Measurements from ENCODE around the gene HSPG2. TPM values are rescaled to one million over a fixed set of nuclear protein-coding genes. Genes with fewer than 3 reads are reported as not detected.

The HSPG2 gene
- total and polyA plus RNA-seq, 2 of the 8 experiments (the other 6 are each of a cell fraction or from before 2014, with no cell fraction given) = 17.8 to 111 TPM

DNA sequence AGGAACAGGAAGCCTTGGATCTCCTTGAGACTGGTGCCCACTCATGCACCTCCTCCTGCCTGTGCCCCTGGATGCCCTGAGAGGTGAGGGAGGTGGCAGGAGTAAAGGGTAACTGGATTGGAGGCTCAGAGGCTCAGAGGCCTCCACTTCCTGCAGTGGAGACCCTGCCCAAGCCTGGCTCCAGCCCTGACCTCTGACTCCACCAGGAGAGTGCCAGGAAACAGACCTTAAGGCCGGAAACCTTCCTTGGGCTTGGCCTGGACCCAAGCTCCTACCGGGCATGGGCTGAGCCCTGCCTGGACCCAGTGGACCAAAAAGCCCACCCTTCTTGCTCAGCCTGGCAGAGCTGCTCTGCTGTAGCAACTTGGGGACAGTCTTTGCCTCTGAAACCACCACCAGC is 24.7 kb upstream of the HSPG2 start:
- H3K56ac ChIP-seq (replicated peaks; ENCODE audit: insufficient read length, low read depth, low read length) = no peak overlapping the region
- H2AK5ac ChIP-seq (ENCODE audit: low read depth, low read length) = no peak overlapping the region
- H2BK5ac ChIP-seq (ENCODE audit: low read depth, low read length) = no peak overlapping the region
- H3K9me3 ChIP-seq (ENCODE audit: insufficient read depth in 2 of 2, low read depth in 1 of 2, low read length in 1 of 2) = no peaks in the 10 kb centered on the region
- H3K23me2 ChIP-seq (ENCODE audit: low read depth, low read length) = no peaks in the 10 kb centered on the region
- no peak overlapping the region for H2BK15ac ChIP-seq (ENCODE audit: low read length)
- H3K4me3 ChIP-seq (ENCODE audit: extremely low read depth in 1 of 4, insufficient read depth in 2 of 4, low read depth in 3 of 4, low read length in 4 of 4) = no peak overlapping the region
- DNase-seq (ENCODE audit: low read depth in 1 of 2, low spot score in 2 of 2) = no peak
- H4K8ac ChIP-seq (ENCODE audit: extremely low read depth, insufficient read depth, low read length) = 0 out of 2 replicates have a peak overlapping the region, but pooled peaks have one; percentile 16
- no peak overlapping the region for H4K5ac ChIP-seq (ENCODE audit: insufficient read length, low read depth, low read length)
- H2AFZ ChIP-seq (ENCODE audit: low read length) = no peak overlapping the region
- H2BK20ac ChIP-seq (ENCODE audit: low read length) = no peak overlapping the region
- no peak overlapping the region for H3K27ac ChIP-seq (ENCODE audit: low read depth, low read length)
- H3K79me2 ChIP-seq (ENCODE audit: control insufficient read depth in 1 of 2, insufficient read depth in 2 of 2, low read length in 2 of 2) = no peaks in the 10 kb centered on the region
- H3K27me3 ChIP-seq (replicated peaks in 1 of 4; ENCODE audit: control insufficient read depth in 3 of 4, extremely low read depth in 1 of 4, insufficient read depth in 3 of 4, low read length in 3 of 4) = no peaks in the 10 kb centered on the region
- H3K4me1 ChIP-seq (replicated peaks in 1 of 4; ENCODE audit: control insufficient read depth in 3 of 4, insufficient read depth in 4 of 4, low read length in 3 of 4) = peaks cover 0 to 10% (median 6%) of the 10 kb centered on the region in 4 experiments; a peak in 6 of 7 replicates
- no peak overlapping the region for H2BK120ac ChIP-seq (replicated peaks; ENCODE audit: low read depth, low read length)
- no peaks in the 10 kb centered on the region for H3K36me3 ChIP-seq (ENCODE audit: control insufficient read depth in 2 of 4, insufficient read depth in 4 of 4, low read length in 3 of 4)
- no peak overlapping the region for H3K14ac ChIP-seq (ENCODE audit: insufficient read length)
- no peak overlapping the region for H3K4ac ChIP-seq (replicated peaks; ENCODE audit: insufficient read length, low read depth, low read length)
- TF ChIP-seq, protein P1, sequence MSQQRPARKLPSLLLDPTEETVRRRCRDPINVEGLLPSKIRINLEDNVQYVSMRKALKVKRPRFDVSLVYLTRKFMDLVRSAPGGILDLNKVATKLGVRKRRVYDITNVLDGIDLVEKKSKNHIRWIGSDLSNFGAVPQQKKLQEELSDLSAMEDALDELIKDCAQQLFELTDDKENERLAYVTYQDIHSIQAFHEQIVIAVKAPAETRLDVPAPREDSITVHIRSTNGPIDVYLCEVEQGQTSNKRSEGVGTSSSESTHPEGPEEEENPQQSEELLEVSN (IDR thresholded peaks at IDR 0.05) = no peak
- TF ChIP-seq SRF (IDR thresholded peaks at IDR 0.05; ENCODE audit: low read depth, low read length) (no peak), CHD1 (IDR thresholded peaks at IDR 0.05; ENCODE audit: low read depth, low read length) (no peak), GTF2F1 (IDR thresholded peaks at IDR 0.05; ENCODE audit: borderline replicate concordance, low read depth, low read length) (no peak), CREB1 (IDR thresholded peaks at IDR 0.05) (no peak), SIRT6 (IDR thresholded peaks at IDR 0.05; ENCODE audit: low read length) (no peak), KDM1A (IDR thresholded peaks at IDR 0.05; ENCODE audit: borderline replicate concordance, low read length) (no peak), POLR2A (IDR thresholded peaks at IDR 0.05; ENCODE audit: control extremely low read depth in 1 of 2, low read depth in 2 of 2, low read length in 2 of 2) (no peak), CEBPB (IDR thresholded peaks at IDR 0.05; ENCODE audit: low read depth, low read length) (no peak), ASH2L (IDR thresholded peaks at IDR 0.05; ENCODE audit: low read length) (no peak)
- no peak for FAIRE-seq
- no peak overlapping the region; a peak in 1 of 7 replicates for H3K9ac ChIP-seq (replicated peaks in 1 of 4; ENCODE audit: extremely low read depth in 1 of 4, low read depth in 3 of 4, low read length in 3 of 4)
- CTCF ChIA-PET (ENCODE audit: partially characterized antibody) = interaction anchor here (0.6 to 2.6 kb wide), 3 partner anchors 11 to 281 kb away, joined by 3 to 14 read pairs (median 5); no protein-coding TSS in a partner anchor
- POLR2A ChIA-PET (ENCODE audit: partially characterized antibody) = interaction anchor here (0.9 to 2.2 kb wide), 3 partner anchors 17 to 37 kb away, joined by 3 to 7 read pairs (median 3); no protein-coding TSS in a partner anchor
- 100% methylated on average over 2 of the region's 2 CpGs; no CpG with 5 or more reads in 1 of the 2 experiments for WGBS, 2 experiments (ENCODE audit: extremely low coverage in 1 of 2, insufficient coverage in 1 of 2, insufficient read length in 1 of 2, insufficient replicate concordance in 2 of 2, low coverage in 1 of 2, low lambda C conversion rate in 2 of 2, missing lambda C conversion rate in 1 of 2)
- no peaks in the 10 kb centered on the region for H3K79me1 ChIP-seq (ENCODE audit: low read depth, low read length)
- no peaks in the 10 kb centered on the region for H4K20me1 ChIP-seq (replicated peaks in 1 of 2; ENCODE audit: control insufficient read depth in 1 of 2, insufficient read depth in 2 of 2, low read length in 2 of 2)
- H2BK12ac ChIP-seq (ENCODE audit: low read depth, low read length) = no peak overlapping the region; the same call in 1 of the 2 replicates
- peak overlapping the region; percentile 10 for H4K91ac ChIP-seq (replicated peaks; ENCODE audit: insufficient read length, low read length)
- H3K18ac ChIP-seq (ENCODE audit: extremely low read depth, low read length) = no peak overlapping the region
- no peak overlapping the region for H3K4me2 ChIP-seq (ENCODE audit: insufficient read depth in 1 of 2, low read depth in 2 of 2, low read length in 2 of 2)
- no peak overlapping the region for H3K23ac ChIP-seq (ENCODE audit: insufficient read length)
